Lower leg skin (tissue), 3 donors: ENCODE data around the gene MAS1.

Experiments
- CTCF ChIP-seq, 3 donors: fragments of 450-650 bp; IDR thresholded peaks; one replicate each; pipeline ENCODE4 v1.5.1; 2016; ENCODE audit warnings: antibody characterized with exemption in 3 of 3, mild to moderate bottlenecking in 3 of 3, moderate library complexity in 2 of 3
- POLR2A ChIP-seq, 2 donors: fragments of 450-650 bp; IDR thresholded peaks; one replicate each; pipeline ENCODE4 v1.6.1; 2016 to 2017; ENCODE audit warnings: antibody characterized with exemption in 2 of 2, mild to moderate bottlenecking in 1 of 2, moderate library complexity in 1 of 2

- TF ChIP-seq POLR2A (IDR thresholded peaks at IDR 0.05): no peak
- no peak for TF ChIP-seq CTCF (IDR thresholded peaks at IDR 0.05)
Measured at GRCh38 chr6:159926542-159927203, 35.9 kb downstream of the MAS1 start.
